Measurements from ENCODE around the gene ARHGEF4. TPM values are rescaled to one million over a fixed set of nuclear protein-coding genes. Genes with fewer than 3 reads are reported as not detected.

Gene ARHGEF4
- total and polyA plus RNA-seq, 2 experiments from 2014 or later = 4.6 to 16.6 TPM

DNA sequence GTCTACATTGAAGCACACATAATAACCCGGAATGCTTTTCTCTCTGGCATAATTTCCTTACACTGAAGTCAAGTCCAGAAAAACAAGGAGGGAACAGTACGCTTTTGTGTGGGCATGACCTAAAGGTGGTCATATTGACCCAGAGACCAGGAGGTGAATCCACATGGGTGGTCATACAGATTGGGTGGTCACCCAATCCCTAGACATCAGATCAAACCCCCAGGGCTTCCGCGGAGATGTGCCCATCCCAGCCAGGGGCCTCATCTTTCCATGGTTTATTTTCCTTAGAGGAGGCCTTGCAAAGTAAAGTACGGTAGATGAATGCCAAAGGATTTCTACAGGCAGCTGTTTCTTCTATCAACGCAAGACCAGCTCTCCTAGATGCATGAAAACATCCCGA, 217.8 kb downstream of the ARHGEF4 start (continued):
- TF ChIP-seq, protein P1, sequence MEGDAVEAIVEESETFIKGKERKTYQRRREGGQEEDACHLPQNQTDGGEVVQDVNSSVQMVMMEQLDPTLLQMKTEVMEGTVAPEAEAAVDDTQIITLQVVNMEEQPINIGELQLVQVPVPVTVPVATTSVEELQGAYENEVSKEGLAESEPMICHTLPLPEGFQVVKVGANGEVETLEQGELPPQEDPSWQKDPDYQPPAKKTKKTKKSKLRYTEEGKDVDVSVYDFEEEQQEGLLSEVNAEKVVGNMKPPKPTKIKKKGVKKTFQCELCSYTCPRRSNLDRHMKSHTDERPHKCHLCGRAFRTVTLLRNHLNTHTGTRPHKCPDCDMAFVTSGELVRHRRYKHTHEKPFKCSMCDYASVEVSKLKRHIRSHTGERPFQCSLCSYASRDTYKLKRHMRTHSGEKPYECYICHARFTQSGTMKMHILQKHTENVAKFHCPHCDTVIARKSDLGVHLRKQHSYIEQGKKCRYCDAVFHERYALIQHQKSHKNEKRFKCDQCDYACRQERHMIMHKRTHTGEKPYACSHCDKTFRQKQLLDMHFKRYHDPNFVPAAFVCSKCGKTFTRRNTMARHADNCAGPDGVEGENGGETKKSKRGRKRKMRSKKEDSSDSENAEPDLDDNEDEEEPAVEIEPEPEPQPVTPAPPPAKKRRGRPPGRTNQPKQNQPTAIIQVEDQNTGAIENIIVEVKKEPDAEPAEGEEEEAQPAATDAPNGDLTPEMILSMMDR (conservative IDR thresholded peaks at IDR 0.05; ENCODE audit: low read depth in 2 of 2) = no peak
- no peak for TF ChIP-seq NANOG (IDR thresholded peaks at IDR 0.05; ENCODE audit: borderline replicate concordance)

DNA sequence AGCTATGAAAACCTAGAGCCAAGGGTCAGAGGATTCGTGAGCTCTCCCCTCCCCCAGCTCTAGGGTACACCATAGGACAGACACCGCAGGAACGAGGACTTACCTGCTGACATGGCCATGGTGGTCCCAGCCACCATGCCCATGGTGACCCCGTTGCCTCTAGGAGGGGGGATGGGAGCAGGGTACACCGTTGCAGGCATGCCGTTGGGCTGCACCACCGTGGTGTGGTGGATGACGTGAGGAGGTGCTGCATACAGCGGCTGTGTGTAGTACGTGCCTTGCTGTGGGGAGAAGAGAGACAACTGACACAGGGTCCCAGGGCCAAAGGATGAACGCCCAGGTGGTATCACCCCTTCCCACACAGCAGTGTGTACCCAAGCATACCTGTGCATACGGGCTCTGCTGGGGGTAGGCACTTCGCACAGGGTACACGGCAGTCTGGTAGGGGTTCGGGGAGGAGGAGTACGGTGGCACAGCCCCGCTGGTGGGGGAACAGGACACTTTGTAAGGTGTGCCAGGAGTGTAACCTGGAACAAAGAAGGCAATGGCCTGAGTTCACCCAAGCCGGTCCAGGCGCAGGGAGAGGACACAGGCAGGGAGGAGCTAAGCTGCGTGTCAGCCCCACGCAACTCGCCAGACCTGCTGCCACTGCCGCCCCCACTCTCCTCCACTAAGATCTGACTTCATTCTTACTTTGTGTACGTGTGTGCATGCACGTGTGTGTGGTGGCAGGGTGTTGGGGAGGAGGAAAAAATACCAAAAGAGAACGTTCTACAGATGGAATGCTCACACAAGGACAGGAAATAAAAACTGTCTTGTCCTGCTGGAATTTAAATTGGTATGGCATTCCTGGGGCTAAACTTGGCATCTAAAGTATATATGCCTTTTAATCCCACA, 218.7 kb downstream of the ARHGEF4 start:
- no peak overlapping the region for H3K4me3 ChIP-seq
- H3K4me2 ChIP-seq = no peak overlapping the region
- peak overlapping the region; percentile 38; the same call in 1 of the 2 replicates for H3K27ac Mint-ChIP-seq
- peaks cover 7% of the 10 kb centered on the region for H3K4me1 Mint-ChIP-seq
- TF ChIP-seq STAT1 (IDR thresholded peaks at IDR 0.05; ENCODE audit: unreplicated experiment) = no peak
- peaks cover 81% of the 10 kb centered on the region for H3K36me3 Mint-ChIP-seq (ENCODE audit: low read depth)
- peaks cover 3% of the 10 kb centered on the region for H3K27me3 Mint-ChIP-seq (ENCODE audit: insufficient read depth, low read depth, poor library complexity)
- no peaks in the 10 kb centered on the region for H3F3A ChIP-seq (replicated peaks; ENCODE audit: low read depth)
- H3K27me3 ChIP-seq (ENCODE audit: insufficient read depth) = no peaks in the 10 kb centered on the region
- H3K79me2 ChIP-seq (replicated peaks; ENCODE audit: insufficient read depth) = peaks cover 81% of the 10 kb centered on the region
- H3K9me3 Mint-ChIP-seq = no peaks in the 10 kb centered on the region
- DNase-seq (ENCODE audit: low spot score) = no peak
- no peaks in the 10 kb centered on the region for H3K4me1 ChIP-seq (ENCODE audit: insufficient read depth)
- H4K20me1 ChIP-seq (replicated peaks; ENCODE audit: insufficient read depth) = peaks cover 68% of the 10 kb centered on the region
- no peak overlapping the region for H2AFZ ChIP-seq
- H3K4me3 Mint-ChIP-seq = no peak overlapping the region
- no peaks in the 10 kb centered on the region for H3K9me2 ChIP-seq (ENCODE audit: insufficient read depth)
- ATAC-seq = no peak
- H3K36me3 ChIP-seq (ENCODE audit: insufficient read depth) = peaks cover 13% of the 10 kb centered on the region
- H3K27ac ChIP-seq (ENCODE audit: low read depth) = no peak overlapping the region

DNA sequence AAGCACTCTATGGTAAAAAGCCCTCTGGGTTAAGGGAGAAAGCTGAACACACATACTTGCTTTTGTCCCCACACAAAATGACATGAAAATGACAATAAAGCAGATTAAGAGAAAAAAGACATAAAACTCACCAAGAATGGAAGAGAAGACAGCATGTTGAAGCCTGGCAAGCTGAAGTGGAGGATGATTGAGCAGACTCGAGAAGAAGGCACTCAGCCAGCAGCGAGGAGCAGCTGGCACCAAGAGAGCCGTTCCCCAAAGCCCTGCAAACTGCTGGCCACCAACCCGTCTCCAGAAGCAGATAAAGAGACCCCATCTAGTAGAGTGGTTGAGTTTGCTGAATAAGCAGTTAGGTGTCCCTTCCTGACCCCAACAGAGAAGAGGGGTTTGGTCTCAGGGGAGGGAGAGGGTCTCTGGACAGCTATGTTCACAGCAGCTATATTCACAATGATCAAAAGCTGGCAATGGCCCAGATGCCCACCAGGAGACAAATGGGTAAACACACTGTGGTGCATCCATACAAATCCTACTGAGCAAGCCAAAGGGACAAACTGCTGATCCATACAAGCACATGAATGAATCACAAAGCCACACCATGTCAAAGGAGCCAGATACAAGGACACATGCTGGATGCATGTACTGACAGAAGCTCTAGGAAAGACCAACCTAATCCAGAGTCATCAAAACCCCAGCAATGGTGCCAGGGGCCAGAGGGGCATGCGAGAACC, 219.7 kb downstream of the ARHGEF4 start:
- Mint-ChIP-seq H3K9me3 (no peaks in the 10 kb centered on the region), H3K4me1 (peaks cover 7% of the 10 kb centered on the region), H3K36me3 (ENCODE audit: low read depth) (peaks cover 76% of the 10 kb centered on the region), H3K27ac (no peak overlapping the region; the same call in 1 of the 2 replicates), H3K27me3 (ENCODE audit: insufficient read depth, low read depth, poor library complexity) (peaks cover 3% of the 10 kb centered on the region), H3K4me3 (no peak overlapping the region)
- Histone ChIP-seq H3K4me2 (no peak overlapping the region), H3F3A (replicated peaks; ENCODE audit: low read depth) (no peaks in the 10 kb centered on the region), H3K36me3 (ENCODE audit: insufficient read depth) (peaks cover 8% of the 10 kb centered on the region), H3K79me2 (replicated peaks; ENCODE audit: insufficient read depth) (peaks cover 86% of the 10 kb centered on the region), H3K9me2 (ENCODE audit: insufficient read depth) (no peaks in the 10 kb centered on the region), H3K27me3 (ENCODE audit: insufficient read depth) (no peaks in the 10 kb centered on the region), H3K27ac (ENCODE audit: low read depth) (no peak overlapping the region), H3K4me1 (ENCODE audit: insufficient read depth) (no peaks in the 10 kb centered on the region), H2AFZ (no peak overlapping the region), H3K4me3 (no peak overlapping the region), H4K20me1 (replicated peaks; ENCODE audit: insufficient read depth) (peaks cover 74% of the 10 kb centered on the region)
- ATAC-seq = no peak
- DNase-seq (ENCODE audit: low spot score) = no peak
- TF ChIP-seq, protein P1 (conservative IDR thresholded peaks at IDR 0.05; ENCODE audit: low read depth in 2 of 2) = no peak
- TF ChIP-seq CREB1 (CRISPR knock-in tag; IDR thresholded peaks at IDR 0.05; ENCODE audit: low read depth) (no peak), JUNB (IDR thresholded peaks at IDR 0.05; ENCODE audit: unreplicated experiment) (no peak), POLR2AphosphoS5 (IDR thresholded peaks at IDR 0.05; ENCODE audit: low read depth) (no peak)
- TF ChIP-seq, protein P2, sequence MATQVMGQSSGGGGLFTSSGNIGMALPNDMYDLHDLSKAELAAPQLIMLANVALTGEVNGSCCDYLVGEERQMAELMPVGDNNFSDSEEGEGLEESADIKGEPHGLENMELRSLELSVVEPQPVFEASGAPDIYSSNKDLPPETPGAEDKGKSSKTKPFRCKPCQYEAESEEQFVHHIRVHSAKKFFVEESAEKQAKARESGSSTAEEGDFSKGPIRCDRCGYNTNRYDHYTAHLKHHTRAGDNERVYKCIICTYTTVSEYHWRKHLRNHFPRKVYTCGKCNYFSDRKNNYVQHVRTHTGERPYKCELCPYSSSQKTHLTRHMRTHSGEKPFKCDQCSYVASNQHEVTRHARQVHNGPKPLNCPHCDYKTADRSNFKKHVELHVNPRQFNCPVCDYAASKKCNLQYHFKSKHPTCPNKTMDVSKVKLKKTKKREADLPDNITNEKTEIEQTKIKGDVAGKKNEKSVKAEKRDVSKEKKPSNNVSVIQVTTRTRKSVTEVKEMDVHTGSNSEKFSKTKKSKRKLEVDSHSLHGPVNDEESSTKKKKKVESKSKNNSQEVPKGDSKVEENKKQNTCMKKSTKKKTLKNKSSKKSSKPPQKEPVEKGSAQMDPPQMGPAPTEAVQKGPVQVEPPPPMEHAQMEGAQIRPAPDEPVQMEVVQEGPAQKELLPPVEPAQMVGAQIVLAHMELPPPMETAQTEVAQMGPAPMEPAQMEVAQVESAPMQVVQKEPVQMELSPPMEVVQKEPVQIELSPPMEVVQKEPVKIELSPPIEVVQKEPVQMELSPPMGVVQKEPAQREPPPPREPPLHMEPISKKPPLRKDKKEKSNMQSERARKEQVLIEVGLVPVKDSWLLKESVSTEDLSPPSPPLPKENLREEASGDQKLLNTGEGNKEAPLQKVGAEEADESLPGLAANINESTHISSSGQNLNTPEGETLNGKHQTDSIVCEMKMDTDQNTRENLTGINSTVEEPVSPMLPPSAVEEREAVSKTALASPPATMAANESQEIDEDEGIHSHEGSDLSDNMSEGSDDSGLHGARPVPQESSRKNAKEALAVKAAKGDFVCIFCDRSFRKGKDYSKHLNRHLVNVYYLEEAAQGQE (IDR thresholded peaks at IDR 0.05; ENCODE audit: unreplicated experiment) = no peak

Measured in GM23338 (cell line).